HepG2 (cell line): Measurements from ENCODE around the gene TUBB3. TPM values are rescaled to one million over a fixed set of nuclear protein-coding genes. Genes with fewer than 3 reads are reported as not detected.

Experiments used
- CAMTA2 ChIP-seq: sonication (generic); formaldehyde crosslinking; IDR thresholded peaks from 2 replicates; pipeline ENCODE4 v1.4.0; 2020; ENCODE audit warnings: mild to moderate bottlenecking, missing genetic modification reagents, borderline replicate concordance
- FOSL2 ChIP-seq: sonication (generic); formaldehyde crosslinking; IDR thresholded peaks from 2 replicates; pipeline ENCODE4 v1.4.0; 2020; ENCODE audit warnings: missing genetic modification reagents
- FOXP1 ChIP-seq, 2 experiments: fragments of 450-650 bp in 1 of 2; IDR thresholded peaks; 2 replicates each; pipeline ENCODE4 v1.6.1; 2017 to 2018; ENCODE audit warnings: antibody characterized with exemption in 1 of 2
- GTF2F1 ChIP-seq: fragments of 150-350 bp; IDR thresholded peaks from 2 replicates; pipeline ENCODE4 v1.6.1; 2014; ENCODE audit warnings: low read length
- HMG20B ChIP-seq: conservative IDR thresholded peaks from 2 replicates; pipeline ENCODE4 v1.6.1; 2016; ENCODE audit warnings: missing genetic modification reagents, missing compliant biosample characterization
- HNF4A ChIP-seq: sonication (generic); formaldehyde crosslinking; IDR thresholded peaks from 2 replicates; pipeline ENCODE4 v1.4.0; 2020; ENCODE audit warnings: missing genetic modification reagents
- KDM4B ChIP-seq: sonication (generic); formaldehyde crosslinking; IDR thresholded peaks from 2 replicates; pipeline ENCODE4 v1.4.0; 2020; ENCODE audit warnings: missing genetic modification reagents
- PAX8 ChIP-seq: sonication (generic); formaldehyde crosslinking; IDR thresholded peaks from 2 replicates; pipeline ENCODE4 v1.8.0; 2022; ENCODE audit warnings: mild to moderate bottlenecking, missing genetic modification reagents, borderline replicate concordance
- TEF ChIP-seq: sonication (generic); formaldehyde crosslinking; IDR thresholded peaks from 2 replicates; pipeline ENCODE4 v1.5.0; 2020; ENCODE audit warnings: missing genetic modification reagents
- ZBTB3 ChIP-seq: sonication (generic); formaldehyde crosslinking; IDR thresholded peaks from 2 replicates; pipeline ENCODE4 v1.4.0; 2020; ENCODE audit warnings: low read depth, mild to moderate bottlenecking, moderate library complexity, missing genetic modification reagents, borderline replicate concordance
- ZBTB37 ChIP-seq: sonication (generic); formaldehyde crosslinking; IDR thresholded peaks from 2 replicates; pipeline ENCODE4 v1.4.0; 2020; ENCODE audit warnings: mild to moderate bottlenecking, missing genetic modification reagents
- ZFP36L1 ChIP-seq: sonication (generic); formaldehyde crosslinking; IDR thresholded peaks from 2 replicates; pipeline ENCODE4 v1.8.0; 2022; ENCODE audit warnings: mild to moderate bottlenecking, missing genetic modification reagents, moderate library complexity
- ZFP37 ChIP-seq: sonication (generic); formaldehyde crosslinking; IDR thresholded peaks from 2 replicates; pipeline ENCODE4 v1.4.0; 2020; ENCODE audit warnings: missing genetic modification reagents, borderline replicate concordance
- ZNF501 ChIP-seq: sonication (generic); formaldehyde crosslinking; IDR thresholded peaks from 2 replicates; pipeline ENCODE4 v1.5.1; 2020; ENCODE audit warnings: mild to moderate bottlenecking, moderate library complexity, missing genetic modification reagents
- ZNF547 ChIP-seq: sonication (generic); formaldehyde crosslinking; IDR thresholded peaks from 2 replicates; pipeline ENCODE4 v1.5.1; 2020; ENCODE audit warnings: mild to moderate bottlenecking, missing genetic modification reagents
- ZNF605 ChIP-seq: sonication (generic); formaldehyde crosslinking; IDR thresholded peaks from 2 replicates; pipeline ENCODE4 v1.8.0; 2022; ENCODE audit warnings: mild to moderate bottlenecking, missing genetic modification reagents
- ZNF790 ChIP-seq: sonication (generic); formaldehyde crosslinking; IDR thresholded peaks from 2 replicates; pipeline ENCODE4 v1.8.0; 2022; ENCODE audit warnings: missing genetic modification reagents, mild to moderate bottlenecking, borderline replicate concordance
- ZSCAN30 ChIP-seq: sonication (generic); formaldehyde crosslinking; IDR thresholded peaks from 2 replicates; pipeline ENCODE4 v1.5.0; 2020; ENCODE audit warnings: mild to moderate bottlenecking, missing genetic modification reagents
- ZSCAN31 ChIP-seq: sonication (generic); formaldehyde crosslinking; IDR thresholded peaks from 2 replicates; pipeline ENCODE4 v1.5.0; 2020; ENCODE audit warnings: low read depth, mild to moderate bottlenecking, missing genetic modification reagents
- polyA plus RNA-seq, 8 experiments: library from polyadenylated mRNA; depleted of rRNA in 3 of 8; stranded (reverse) in 7 of 8; unstranded in 1 of 8; fragments of >200 nt; fragmentation: Illumina TruSeq in 4 of 8; extraction: Trizol in 4 of 8; gene quantifications; 2 replicates each; pipeline versions ENCODE4 v1.2.1 to v1.2.3, GENCODE V29; 2011 to 2016; ENCODE audit warnings: low read depth in 4 of 8, missing spikeins in 1 of 8, mixed read lengths in 1 of 8; ENCODE audit not compliant: insufficient read depth in 1 of 8
- total RNA-seq, 5 experiments: library from RNA; depleted of rRNA; stranded (reverse); fragments of >200 nt; fragmentation: Illumina TruSeq; extraction: Trizol; gene quantifications; 2 replicates each; pipeline ENCODE4 v1.2.3, GENCODE V29; 2016; ENCODE audit warnings: low read depth in 1 of 5
- TF ChIP-seq, protein P1 (sequence below): sonication (generic); formaldehyde crosslinking; IDR thresholded peaks from 2 replicates; pipeline ENCODE4 v1.4.0; 2020; ENCODE audit warnings: mild to moderate bottlenecking, missing genetic modification reagents
- TF ChIP-seq, protein P2 (sequence below): sonication (generic); formaldehyde crosslinking; conservative IDR thresholded peaks from 2 replicates; pipeline ENCODE4 v1.4.0; 2020; ENCODE audit warnings: missing genetic modification reagents
- TF ChIP-seq, protein P3 (sequence below): sonication (generic); formaldehyde crosslinking; IDR thresholded peaks from 2 replicates; pipeline ENCODE4 v1.8.1; 2022; ENCODE audit warnings: mild to moderate bottlenecking, missing genetic modification reagents

The TUBB3 gene
- total and polyA plus RNA-seq, 2 of the 13 experiments (the other 11 are each of a cell fraction or from before 2014, with no cell fraction given) = 110 to 185 TPM

GRCh38 chr16:89918453-89919347, 4.4 kb upstream of the TUBB3 start, which contains the start of gene MC1R (continued):
- peak; percentile 67; the same call in 1 of the 2 replicates for TF ChIP-seq FOSL2 (CRISPR knock-in tag)
- no peak for TF ChIP-seq FOXP1 (IDR thresholded peaks at IDR 0.05)
- no peak; the same call in 1 of the 2 replicates for TF ChIP-seq FOXP1 (CRISPR knock-in tag; IDR thresholded peaks at IDR 0.05)
- TF ChIP-seq ZNF501 = peak; percentile 71; the same call in 1 of the 2 replicates
- 0 out of 2 replicates have a peak, but pooled peaks have one; percentile 66 for TF ChIP-seq ZFP36L1 (CRISPR knock-in tag)
- no peak for TF ChIP-seq ZSCAN30 (CRISPR knock-in tag)
- TF ChIP-seq, protein P1, sequence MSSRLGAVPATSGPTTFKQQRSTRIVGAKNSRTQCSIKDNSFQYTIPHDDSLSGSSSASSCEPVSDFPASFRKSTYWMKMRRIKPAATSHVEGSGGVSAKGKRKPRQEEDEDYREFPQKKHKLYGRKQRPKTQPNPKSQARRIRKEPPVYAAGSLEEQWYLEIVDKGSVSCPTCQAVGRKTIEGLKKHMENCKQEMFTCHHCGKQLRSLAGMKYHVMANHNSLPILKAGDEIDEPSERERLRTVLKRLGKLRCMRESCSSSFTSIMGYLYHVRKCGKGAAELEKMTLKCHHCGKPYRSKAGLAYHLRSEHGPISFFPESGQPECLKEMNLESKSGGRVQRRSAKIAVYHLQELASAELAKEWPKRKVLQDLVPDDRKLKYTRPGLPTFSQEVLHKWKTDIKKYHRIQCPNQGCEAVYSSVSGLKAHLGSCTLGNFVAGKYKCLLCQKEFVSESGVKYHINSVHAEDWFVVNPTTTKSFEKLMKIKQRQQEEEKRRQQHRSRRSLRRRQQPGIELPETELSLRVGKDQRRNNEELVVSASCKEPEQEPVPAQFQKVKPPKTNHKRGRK (CRISPR knock-in tag) = no peak
- TF ChIP-seq TEF (CRISPR knock-in tag) = no peak
- TF ChIP-seq HMG20B (CRISPR knock-in tag) = 0 out of 2 replicates have a peak, but pooled peaks have one; percentile 13
- TF ChIP-seq ZNF790 (CRISPR knock-in tag) = no peak; the same call in 1 of the 2 replicates
- TF ChIP-seq ZBTB3 (CRISPR knock-in tag) = no peak
- TF ChIP-seq, protein P2, sequence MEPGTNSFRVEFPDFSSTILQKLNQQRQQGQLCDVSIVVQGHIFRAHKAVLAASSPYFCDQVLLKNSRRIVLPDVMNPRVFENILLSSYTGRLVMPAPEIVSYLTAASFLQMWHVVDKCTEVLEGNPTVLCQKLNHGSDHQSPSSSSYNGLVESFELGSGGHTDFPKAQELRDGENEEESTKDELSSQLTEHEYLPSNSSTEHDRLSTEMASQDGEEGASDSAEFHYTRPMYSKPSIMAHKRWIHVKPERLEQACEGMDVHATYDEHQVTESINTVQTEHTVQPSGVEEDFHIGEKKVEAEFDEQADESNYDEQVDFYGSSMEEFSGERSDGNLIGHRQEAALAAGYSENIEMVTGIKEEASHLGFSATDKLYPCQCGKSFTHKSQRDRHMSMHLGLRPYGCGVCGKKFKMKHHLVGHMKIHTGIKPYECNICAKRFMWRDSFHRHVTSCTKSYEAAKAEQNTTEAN = peak; percentile 93
- TF ChIP-seq GTF2F1 = no peak
- TF ChIP-seq ZSCAN31 (CRISPR knock-in tag) = peak; percentile 74
- TF ChIP-seq PAX8 (CRISPR knock-in tag) = 0 out of 2 replicates have a peak, but pooled peaks have one; percentile 31
- peak; percentile 90; the same call in 1 of the 2 replicates for TF ChIP-seq KDM4B (CRISPR knock-in tag)
- TF ChIP-seq ZNF547 (CRISPR knock-in tag) = no peak
- no peak; the same call in 1 of the 2 replicates for TF ChIP-seq HNF4A (CRISPR knock-in tag)
- peak; percentile 75; the same call in 1 of the 2 replicates for TF ChIP-seq ZBTB37 (CRISPR knock-in tag)
- peak; percentile 83; the same call in 1 of the 2 replicates for TF ChIP-seq ZNF605
- TF ChIP-seq CAMTA2 (CRISPR knock-in tag) = peak; percentile 72; the same call in 1 of the 2 replicates
- TF ChIP-seq, protein P3, sequence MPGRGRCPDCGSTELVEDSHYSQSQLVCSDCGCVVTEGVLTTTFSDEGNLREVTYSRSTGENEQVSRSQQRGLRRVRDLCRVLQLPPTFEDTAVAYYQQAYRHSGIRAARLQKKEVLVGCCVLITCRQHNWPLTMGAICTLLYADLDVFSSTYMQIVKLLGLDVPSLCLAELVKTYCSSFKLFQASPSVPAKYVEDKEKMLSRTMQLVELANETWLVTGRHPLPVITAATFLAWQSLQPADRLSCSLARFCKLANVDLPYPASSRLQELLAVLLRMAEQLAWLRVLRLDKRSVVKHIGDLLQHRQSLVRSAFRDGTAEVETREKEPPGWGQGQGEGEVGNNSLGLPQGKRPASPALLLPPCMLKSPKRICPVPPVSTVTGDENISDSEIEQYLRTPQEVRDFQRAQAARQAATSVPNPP (CRISPR knock-in tag) = no peak
- peak; percentile 90; the same call in 1 of the 2 replicates for TF ChIP-seq ZFP37 (CRISPR knock-in tag)
